Transverse colon (tissue), 4 donors: ENCODE measurements around the gene CTAGE9.
"Not testable (repeated sequence)": the region's sequence is repeated elsewhere in the genome, so short reads cannot be mapped to it uniquely, and the experiment has no call there.

Experiments
- EP300 ChIP-seq: sonication (generic); formaldehyde crosslinking; IDR thresholded peaks from one replicate; pipeline ENCODE4 v1.6.1; 2017; ENCODE audit warnings: antibody characterized with exemption, low read depth
- POLR2A ChIP-seq: fragments of 450-650 bp; IDR thresholded peaks from one replicate; pipeline ENCODE4 v1.6.1; 2016; ENCODE audit warnings: antibody characterized with exemption, mild to moderate bottlenecking, moderate library complexity
- POLR2AphosphoS5 ChIP-seq, 3 donors: sonication (generic); formaldehyde crosslinking; IDR thresholded peaks; one replicate each; pipeline ENCODE4 v1.6.1; 2016; ENCODE audit warnings: antibody characterized with exemption in 3 of 3
- TF ChIP-seq, protein P1 (sequence below), 5 experiments: fragments of 200-600 bp in 3 of 5; fragments of 450-650 bp in 2 of 5; sonication (generic) in 3 of 5; IDR thresholded peaks; 1 replicate in 2 of 5; 2 replicates in 3 of 5; pipeline ENCODE4 v1.5.1; 2016 to 2017; ENCODE audit warnings: antibody characterized with exemption in 5 of 5, inconsistent platforms in 3 of 5, mild to moderate bottlenecking in 2 of 5, moderate library complexity in 1 of 5

DNA sequence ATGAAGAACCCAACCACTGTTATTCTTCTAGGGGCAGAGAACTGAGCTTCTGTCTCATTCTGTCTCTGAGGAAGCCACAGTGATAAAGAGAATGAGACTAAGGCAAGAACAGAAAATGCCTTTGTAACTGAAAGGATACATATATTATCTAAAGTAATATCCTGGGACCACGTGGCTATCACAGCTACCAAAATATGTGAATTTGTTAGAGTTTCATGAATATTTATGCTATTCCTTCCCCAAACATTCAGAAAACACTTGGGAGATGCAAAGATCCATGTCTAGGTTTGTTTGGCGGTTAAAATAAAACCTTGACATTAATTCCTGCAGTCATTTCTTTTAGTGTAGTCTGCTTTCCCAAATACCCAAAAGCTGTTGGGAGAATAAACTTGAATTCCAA is 6.9 kb downstream of the CTAGE9 start:
- not testable (repeated sequence) for TF ChIP-seq POLR2A; EP300; POLR2AphosphoS5 (IDR thresholded peaks at IDR 0.05)
- TF ChIP-seq, protein P1, sequence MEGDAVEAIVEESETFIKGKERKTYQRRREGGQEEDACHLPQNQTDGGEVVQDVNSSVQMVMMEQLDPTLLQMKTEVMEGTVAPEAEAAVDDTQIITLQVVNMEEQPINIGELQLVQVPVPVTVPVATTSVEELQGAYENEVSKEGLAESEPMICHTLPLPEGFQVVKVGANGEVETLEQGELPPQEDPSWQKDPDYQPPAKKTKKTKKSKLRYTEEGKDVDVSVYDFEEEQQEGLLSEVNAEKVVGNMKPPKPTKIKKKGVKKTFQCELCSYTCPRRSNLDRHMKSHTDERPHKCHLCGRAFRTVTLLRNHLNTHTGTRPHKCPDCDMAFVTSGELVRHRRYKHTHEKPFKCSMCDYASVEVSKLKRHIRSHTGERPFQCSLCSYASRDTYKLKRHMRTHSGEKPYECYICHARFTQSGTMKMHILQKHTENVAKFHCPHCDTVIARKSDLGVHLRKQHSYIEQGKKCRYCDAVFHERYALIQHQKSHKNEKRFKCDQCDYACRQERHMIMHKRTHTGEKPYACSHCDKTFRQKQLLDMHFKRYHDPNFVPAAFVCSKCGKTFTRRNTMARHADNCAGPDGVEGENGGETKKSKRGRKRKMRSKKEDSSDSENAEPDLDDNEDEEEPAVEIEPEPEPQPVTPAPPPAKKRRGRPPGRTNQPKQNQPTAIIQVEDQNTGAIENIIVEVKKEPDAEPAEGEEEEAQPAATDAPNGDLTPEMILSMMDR (IDR thresholded peaks at IDR 0.05) = not testable (repeated sequence)
